GM18858 (cell line): ENCODE data around the gene NEURL1B.
"Not testable (repeated sequence)": the region's sequence is repeated elsewhere in the genome, so short reads cannot be mapped to it uniquely, and the experiment has no call there.

Source experiments
- ATAC-seq: cut with Tn5 transposase; IDR thresholded peaks from one replicate; pipeline ENCODE4 v1.9.1; 2021; ENCODE audit not compliant: unreplicated experiment

The NEURL1B gene

DNA sequence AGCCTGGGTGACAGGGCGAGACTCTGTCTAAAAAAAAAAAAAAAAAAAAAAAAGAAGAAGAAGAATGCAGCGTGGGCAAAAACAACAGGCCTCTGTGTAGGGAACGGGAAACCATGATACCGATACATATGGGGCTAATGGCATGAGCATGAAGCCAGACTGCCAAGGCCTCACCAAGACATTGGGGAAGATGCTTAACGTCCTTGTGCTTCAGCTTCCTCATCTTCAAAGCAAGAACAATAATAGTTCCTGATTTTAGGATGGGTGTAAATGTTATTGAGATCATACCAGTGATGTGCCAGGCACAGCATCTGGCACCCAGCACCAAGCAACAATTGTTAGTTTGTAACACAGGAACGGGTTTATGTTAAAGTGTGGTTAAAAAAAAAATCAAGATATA, 51.4 kb downstream of the NEURL1B start:
- no peak for ATAC-seq

DNA sequence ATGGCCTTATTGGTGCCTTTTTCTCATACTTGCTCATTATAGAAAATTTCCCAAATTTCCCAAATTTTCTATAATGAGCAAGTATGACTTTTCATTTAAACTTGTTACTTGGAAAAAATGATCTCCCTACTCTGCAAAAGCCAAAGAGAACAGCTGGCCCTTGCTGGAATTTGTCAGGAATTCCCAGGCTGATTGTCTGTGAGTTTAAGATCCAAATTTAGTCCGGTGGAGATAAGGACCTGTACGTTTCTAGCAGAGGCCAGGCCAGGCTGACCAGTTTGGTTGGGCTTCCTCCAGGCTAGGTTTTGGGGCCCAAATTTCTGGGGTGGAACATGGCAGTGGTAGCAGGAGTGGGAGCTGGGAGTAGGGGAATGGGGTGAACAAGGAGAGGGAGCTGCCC, 51.9 kb downstream of the NEURL1B start:
- ATAC-seq = no peak

DNA sequence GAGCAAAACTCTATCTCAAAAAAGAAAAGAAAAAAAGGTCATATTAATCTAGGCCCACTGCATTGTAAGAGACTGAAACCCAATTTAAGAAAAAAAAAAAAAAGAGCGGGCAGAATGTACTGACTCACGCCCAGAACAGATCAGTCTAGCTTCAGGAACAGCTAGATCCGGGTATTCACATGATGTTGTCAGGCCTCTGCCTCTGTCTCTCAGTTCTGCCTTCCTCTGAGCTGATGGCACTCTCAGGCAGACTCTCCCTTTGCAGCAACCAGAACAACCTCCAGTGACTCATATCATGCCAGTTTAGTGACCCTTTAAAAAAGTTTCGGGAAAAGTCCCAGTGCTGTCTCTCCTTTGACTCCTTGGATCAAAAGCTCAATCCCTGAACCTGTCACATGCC, 53.0 kb downstream of the NEURL1B start:
- no peak for ATAC-seq

GRCh38 chr5:172694541-172694940, 53.5 kb downstream of the NEURL1B start:
- ATAC-seq = no peak

- ATAC-seq = no peak
Observed at GRCh38 chr5:172695232-172696054, 54.4 kb downstream of the NEURL1B start.

DNA sequence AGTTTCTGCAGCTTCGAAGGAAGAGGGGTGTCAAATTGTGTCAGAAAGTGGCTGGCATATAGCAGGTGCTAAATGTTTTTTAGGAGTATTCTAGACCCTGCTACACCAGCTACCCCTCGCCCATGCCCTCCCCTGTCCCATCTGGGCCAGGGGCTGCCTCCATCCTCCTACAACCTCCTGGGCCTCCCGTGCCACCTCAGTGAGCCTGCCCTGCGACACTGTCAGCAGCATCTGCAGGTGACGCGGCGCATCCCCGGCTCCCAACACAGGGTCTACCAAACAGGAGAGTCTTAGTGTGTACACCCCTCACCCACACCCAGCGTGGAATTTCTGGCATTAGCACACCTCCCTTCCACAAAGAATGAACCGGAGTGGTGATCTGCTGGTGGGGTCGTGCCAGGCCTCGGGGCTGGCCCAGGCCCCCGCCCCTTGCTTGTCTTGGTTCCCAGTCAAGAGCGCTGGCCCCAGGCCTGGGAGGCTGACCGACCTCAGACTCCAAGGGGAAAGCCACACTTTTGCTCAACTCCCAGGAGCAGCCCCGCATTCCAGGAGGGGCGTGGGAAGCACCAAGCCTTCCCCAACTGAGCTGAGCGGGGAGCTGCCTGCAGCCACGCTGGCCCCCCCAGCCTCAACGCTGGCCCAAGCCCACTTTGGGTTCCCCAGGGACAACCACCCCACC, 55.2 kb downstream of the NEURL1B start:
- ATAC-seq = no peak

DNA sequence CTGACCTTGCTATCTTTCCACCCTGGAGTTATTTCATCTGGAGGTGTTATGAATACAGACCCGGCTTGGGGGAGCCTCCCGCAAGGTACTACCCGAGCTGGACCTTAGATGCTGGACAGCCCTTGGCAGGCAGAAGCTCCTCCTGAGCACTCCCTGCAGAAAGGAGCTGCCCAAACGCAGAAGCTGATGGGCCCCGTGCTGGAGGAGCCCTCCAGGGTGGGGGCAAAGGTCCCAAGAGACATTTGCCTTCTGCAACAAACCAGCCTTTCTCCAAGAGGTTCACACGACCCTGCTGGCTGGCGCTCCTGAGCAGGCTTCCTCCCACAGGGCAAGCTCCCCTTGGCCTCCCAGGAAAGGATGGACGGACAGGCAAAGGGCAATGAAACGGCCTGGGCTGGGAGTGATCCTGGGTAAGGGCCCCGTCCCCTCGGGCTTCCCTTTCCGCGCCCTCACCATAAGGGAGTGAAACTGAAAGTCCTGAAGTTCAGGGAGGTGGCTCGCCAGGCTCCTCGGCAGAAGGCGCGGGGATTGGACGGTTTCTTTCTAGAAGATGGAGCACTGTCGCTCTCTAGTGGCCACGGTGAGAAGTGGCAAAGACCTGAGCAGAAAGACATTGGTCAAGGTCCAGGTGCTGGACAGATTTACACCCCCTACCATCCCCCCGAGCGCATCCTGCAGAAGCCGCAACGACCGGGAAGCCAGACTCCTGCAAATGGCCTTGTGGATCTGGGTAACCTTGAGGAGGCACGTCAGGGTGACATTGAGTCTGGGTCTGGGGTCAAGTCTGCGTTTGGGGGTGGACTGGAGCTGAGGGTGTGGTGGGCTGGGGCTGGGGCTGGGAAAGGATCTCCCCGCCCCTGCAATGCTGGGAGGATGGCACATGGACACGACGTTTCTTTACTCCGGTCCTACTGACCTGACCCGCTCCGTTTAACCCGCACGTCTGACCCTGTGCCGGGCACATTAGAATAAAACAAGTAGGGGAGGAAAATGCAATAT, 56.4 kb downstream of the NEURL1B start:
- ATAC-seq = no peak

DNA sequence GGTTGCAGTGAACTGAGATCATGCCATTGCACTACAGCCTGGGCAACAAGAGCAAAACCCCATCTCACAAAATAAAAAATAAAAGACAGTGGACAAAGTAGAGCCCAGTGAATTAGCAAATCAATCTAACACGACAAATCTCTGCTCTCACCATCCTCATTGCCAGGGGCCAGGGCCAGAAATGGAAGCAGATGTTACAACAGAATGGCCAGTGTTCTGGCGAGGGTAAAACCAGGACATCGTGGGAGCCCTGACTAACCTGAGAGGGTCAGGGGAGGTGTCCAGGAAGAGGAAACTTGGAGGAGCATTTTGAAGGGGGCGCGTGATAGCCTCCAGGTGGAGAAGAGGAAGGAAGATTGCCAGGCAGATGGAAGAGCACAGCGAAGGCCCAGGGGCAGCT, 58.4 kb downstream of the NEURL1B start:
- ATAC-seq = no peak

- no peak for ATAC-seq
Observed at GRCh38 chr5:172699999-172700364, 58.9 kb downstream of the NEURL1B start.

DNA sequence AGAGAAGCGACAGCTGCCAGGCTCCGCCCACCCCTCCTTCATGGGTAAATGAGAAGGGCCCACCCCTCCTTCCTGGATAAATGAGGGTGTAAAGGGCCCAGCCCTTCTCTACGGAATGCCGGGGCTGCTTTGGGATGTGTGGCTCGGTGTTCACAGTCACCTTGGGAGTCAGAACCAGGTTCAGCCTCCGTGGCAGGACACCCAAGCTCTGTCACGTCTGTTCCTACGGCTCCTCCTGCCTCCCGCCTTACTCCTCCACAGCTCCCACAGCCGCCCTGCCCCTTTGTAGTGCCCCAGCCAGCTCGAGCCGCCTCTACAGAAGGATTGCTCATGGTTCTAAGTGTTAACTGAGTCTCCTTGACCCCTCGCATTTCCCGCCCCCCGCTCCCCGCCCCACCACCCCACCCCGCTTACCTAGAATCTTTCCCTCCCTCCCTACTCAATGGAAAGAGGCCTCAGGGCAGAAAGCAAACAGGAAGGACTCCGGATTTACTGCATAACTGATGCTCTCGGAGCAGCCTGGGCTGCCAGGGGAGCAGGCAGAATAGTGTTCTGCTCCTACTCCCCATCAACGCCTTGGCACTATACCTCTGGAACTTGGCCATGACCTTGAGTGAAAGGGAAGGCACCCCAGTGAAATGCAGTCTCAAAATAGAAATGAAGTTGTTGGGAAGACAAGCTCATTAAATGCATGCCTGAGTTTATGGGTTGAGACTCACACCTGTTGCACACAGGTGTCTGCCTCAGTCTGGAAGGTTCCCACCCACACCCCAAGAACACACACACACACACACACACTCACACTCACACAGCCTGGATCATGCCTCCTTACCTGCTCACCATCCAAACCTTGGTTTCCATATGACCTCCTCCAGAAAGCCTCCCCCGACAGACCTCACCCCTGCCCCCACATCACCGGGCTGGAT, 59.6 kb downstream of the NEURL1B start:
- ATAC-seq = no peak

DNA sequence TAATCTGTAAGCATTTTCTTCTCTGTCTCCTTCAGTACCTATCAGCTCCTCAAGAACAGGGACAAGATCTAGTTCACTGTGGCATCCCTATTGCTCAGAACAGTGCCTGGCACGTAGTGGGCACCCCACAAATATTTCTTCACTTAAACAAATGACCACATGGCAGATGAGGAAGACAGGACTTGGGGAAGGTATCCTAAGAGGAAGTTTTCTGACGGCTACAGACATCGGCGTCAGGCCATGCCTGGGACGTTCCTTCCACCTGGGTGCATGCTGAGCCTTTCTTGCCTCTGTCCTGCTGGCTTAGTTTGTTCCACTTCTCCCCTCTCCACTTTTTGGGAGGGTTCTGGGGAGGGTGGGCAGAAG, 60.2 kb downstream of the NEURL1B start:
- ATAC-seq = no peak

DNA sequence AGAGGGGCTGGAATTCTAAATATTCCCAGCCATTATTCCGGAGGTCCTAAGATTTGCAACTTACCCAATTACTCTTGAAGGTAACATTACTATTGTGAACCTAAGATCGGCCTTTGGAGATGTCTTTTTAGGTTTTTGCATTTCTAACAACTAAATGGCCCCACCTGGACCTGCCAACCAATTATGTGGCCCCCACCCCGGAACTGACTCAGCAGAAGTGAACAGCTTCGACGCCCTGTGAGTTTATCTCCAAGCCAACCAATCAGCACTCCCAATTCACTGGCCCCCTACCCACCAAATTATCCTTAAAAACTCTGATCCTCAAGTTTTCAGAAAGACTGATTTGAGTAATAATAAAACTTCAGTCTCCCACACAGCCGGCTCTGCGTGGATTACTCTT, 62.9 kb downstream of the NEURL1B start:
- ATAC-seq = no peak

DNA sequence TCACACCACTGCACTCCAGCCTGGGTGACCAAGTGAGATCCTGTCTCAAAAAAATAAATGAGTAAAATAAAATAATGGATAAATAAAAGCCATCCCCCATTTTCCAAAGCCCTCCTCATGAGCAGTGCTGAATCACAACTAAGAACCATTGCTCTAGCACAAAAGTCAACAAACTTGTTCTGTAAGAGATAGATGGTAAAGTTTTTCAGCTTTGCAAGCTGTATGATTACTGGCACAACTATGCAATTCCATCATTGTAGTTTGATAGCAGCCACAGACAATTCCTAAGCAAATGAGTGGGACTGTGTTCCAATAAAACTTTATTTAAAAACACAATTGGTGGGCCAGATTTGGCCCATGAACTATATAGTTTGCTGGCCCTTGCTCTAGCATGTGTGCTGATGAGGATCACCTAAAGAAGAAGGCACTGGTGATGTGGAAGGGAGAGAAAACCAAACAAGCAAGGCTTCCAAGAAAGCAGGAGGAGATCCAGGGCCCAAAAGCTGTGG, 64.6 kb downstream of the NEURL1B start:
- no peak for ATAC-seq

DNA sequence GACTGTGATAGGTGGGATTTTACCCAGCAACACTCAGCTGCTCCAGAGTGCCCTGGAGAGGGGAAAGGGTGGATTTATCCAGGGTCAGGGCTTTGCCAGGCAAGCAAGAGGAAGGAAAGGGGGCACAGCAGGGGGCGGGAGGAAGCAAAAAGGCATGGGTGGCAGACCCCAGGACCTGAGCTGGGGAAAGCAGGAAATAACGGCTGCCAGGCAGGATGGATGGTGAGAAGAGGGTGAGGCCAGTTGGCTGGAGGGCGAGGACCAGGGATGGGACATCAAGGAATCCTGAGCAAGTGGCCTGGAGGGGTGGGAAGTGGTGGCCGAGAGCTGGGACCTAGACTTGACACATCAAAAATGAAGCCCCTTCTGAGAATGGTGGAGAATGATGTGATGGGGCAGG, 65.7 kb downstream of the NEURL1B start:
- no peak for ATAC-seq

DNA sequence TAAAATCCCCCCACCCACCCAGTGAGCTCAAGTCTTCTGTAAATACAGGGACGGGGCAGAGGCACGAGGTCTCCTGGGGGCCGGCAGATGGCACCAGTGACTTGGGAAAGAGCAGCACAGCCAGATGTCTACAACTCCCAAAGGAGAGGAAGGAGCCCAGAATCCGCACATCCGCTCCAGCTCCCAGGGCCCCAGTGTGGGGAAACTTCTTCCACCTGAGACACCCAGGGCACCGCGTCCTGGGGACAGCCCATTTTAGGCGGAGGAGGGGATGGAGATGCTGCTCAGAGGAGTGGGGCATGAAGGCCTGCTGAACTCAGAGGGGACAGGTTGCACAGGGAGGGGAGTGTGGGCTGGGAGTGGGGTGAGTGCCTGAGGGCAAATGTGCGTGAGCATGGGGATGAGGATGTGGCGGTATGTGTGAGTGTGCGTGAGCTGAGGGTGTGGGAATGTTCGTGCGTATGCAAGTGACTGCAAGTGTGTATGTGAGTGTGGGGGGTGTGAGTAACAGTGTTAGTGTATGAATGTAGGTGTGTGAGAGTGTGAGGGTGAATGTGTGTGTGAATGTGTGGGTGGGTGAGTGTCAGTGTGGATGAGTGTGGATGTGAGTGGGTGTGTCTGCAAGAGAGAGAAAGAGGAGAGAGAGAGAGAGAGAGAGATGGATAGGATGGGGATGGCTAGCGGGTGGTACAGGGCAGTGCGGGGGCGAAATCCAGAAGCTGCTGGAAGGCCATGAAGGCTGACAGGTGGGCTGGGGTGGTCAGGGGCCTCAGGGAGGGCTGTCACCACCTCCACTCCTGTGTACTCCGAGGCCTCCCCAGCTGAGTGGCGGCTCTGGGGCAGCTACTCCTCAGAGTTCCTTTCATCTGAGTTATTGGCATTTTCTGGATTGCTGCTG, 66.5 kb downstream of the NEURL1B start:
- no peak for ATAC-seq

DNA sequence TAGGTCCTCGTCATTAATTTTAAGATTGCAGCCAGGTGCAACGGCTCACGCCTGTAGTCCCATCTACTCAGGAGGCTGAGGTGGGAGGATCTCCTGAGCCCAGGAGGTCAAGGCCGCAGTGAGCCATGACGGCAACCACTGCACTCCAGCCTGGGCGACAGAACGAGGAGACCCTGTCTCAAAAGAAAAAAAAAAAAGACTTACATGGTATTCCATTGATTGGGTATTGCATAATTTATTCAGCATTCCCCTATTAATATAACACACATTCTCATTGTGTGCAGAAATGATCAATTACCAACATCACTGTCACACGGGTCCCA, 67.1 kb downstream of the NEURL1B start:
- ATAC-seq = no peak

GRCh38 chr5:172710676-172711075, 69.6 kb downstream of the NEURL1B start:
- ATAC-seq = no peak

GRCh38 chr5:172711321-172711861, 70.3 kb downstream of the NEURL1B start:
- not testable (repeated sequence) for ATAC-seq

GRCh38 chr5:172712610-172713009, 71.5 kb downstream of the NEURL1B start:
- no peak for ATAC-seq
